ENCODE data around the gene ARHGEF1.

Gene ARHGEF1

DNA sequence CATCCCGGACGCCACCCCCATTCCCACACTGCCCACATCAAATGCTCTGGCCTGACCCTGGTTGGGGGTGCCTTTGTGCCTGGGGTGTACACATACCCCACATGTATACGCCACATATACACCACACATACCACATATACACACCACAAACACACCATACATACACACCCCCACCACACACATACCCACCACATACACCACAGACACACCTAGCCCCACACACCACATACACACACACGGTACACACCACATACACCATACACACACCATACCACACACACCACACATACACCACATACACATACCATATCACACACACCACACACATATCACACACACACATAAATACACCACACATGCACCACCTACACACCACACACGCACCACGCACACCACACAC lies 35.1 kb downstream of the ARHGEF1 start:
- no peaks in the 10 kb centered on the region for H3K36me3 ChIP-seq (ENCODE audit: control insufficient read depth in 1 of 2, insufficient read depth in 2 of 2, low read length in 2 of 2)
- peaks cover 73 to 85% of the 10 kb centered on the region in 2 donors for H3K27me3 ChIP-seq (ENCODE audit: control insufficient read depth in 1 of 2, insufficient read depth in 2 of 2, low read length in 2 of 2)
- no peak overlapping the region for H3K27ac ChIP-seq (ENCODE audit: low read depth, low read length)
- H3K9ac ChIP-seq (ENCODE audit: low read depth in 1 of 2, low read length in 2 of 2): no peak overlapping the region
- H3K4me3 ChIP-seq (ENCODE audit: low read depth in 1 of 2, low read length in 2 of 2): no peak overlapping the region
- H3K9me3 ChIP-seq (ENCODE audit: control insufficient read depth in 1 of 2, low read length in 2 of 2): no peaks in the 10 kb centered on the region
- H3K4me1 ChIP-seq (ENCODE audit: control insufficient read depth in 1 of 2, insufficient read depth in 2 of 2, low read length in 2 of 2): peaks cover 3 to 5% of the 10 kb centered on the region in 2 donors

DNA sequence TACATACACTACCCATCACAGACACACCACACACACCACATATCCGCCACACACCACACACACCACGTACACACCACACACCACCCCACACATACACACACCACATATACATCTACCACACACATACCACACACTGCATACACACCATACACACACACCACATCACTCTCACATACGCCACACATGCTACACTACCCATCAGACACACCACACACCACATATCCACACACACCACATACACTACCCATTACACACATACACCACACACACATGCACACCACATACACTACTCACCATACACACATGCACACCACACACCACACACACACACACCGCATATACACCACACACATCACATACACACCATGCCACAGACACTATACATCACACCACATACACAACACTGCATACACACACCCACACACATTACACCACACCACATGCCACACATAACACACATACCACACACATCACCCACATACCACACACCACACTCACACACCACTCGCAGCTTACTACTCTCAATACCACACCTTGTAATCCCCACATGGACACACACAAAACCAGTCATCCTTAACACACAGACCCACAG lies 35.8 kb downstream of the ARHGEF1 start:
- Histone ChIP-seq H3K9me3 (ENCODE audit: control insufficient read depth in 1 of 2, low read length in 2 of 2) (no peaks in the 10 kb centered on the region), H3K36me3 (ENCODE audit: control insufficient read depth in 1 of 2, insufficient read depth in 2 of 2, low read length in 2 of 2) (no peaks in the 10 kb centered on the region), H3K9ac (ENCODE audit: low read depth in 1 of 2, low read length in 2 of 2) (no peak overlapping the region), H3K4me3 (ENCODE audit: low read depth in 1 of 2, low read length in 2 of 2) (no peak overlapping the region), H3K4me1 (ENCODE audit: control insufficient read depth in 1 of 2, insufficient read depth in 2 of 2, low read length in 2 of 2) (peaks cover 3 to 5% of the 10 kb centered on the region in 2 donors), H3K27me3 (ENCODE audit: control insufficient read depth in 1 of 2, insufficient read depth in 2 of 2, low read length in 2 of 2) (peaks cover 71 to 79% of the 10 kb centered on the region in 2 donors), H3K27ac (ENCODE audit: low read depth, low read length) (no peak overlapping the region)

DNA sequence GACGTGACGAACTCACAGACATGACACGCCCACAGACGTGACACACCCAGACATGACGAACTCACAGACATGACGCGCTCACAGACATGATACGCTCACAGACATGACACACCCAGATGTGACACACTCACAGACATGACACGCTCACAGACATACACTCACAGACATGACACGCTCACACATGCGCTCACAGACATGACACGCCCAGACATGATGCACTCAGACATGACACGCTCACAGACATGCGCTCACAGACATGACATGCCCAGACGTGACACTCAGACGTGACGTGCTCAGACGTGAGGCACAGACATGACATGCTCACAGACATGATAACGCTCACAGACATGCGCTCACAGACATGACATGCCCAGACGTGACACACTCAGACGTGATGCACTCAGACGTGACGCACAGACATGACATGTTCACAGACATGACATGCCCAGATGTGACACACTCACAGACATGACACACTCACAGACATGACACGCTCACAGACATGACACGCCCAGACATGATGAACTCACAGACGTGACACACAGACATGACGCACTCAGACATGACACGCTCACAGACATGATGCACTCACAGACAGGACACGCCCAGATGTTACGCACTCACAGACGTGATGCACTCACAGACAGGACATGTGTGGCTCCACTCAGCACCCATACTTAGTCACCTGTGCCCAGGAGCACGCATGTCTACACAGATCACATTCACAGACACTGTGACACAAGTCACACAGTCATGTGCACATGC lies 37.1 kb downstream of the ARHGEF1 start:
- no peak overlapping the region for H3K27ac ChIP-seq (ENCODE audit: low read depth, low read length)
- H3K4me1 ChIP-seq (ENCODE audit: control insufficient read depth in 1 of 2, insufficient read depth in 2 of 2, low read length in 2 of 2): peaks cover 3 to 4% of the 10 kb centered on the region in 2 donors
- H3K27me3 ChIP-seq (ENCODE audit: control insufficient read depth in 1 of 2, insufficient read depth in 2 of 2, low read length in 2 of 2): peaks cover 75 to 82% of the 10 kb centered on the region in 2 donors
- no peaks in the 10 kb centered on the region for H3K9me3 ChIP-seq (ENCODE audit: control insufficient read depth in 1 of 2, low read length in 2 of 2)
- no peak overlapping the region for H3K9ac ChIP-seq (ENCODE audit: low read depth in 1 of 2, low read length in 2 of 2)
- no peaks in the 10 kb centered on the region for H3K36me3 ChIP-seq (ENCODE audit: control insufficient read depth in 1 of 2, insufficient read depth in 2 of 2, low read length in 2 of 2)
- H3K4me3 ChIP-seq (ENCODE audit: low read depth in 1 of 2, low read length in 2 of 2): no peak overlapping the region

- no peak overlapping the region for H3K9ac ChIP-seq (ENCODE audit: low read depth in 1 of 2, low read length in 2 of 2)
- H3K4me3 ChIP-seq (ENCODE audit: low read depth in 1 of 2, low read length in 2 of 2): no peak overlapping the region
- peaks cover 75 to 83% of the 10 kb centered on the region in 2 donors for H3K27me3 ChIP-seq (ENCODE audit: control insufficient read depth in 1 of 2, insufficient read depth in 2 of 2, low read length in 2 of 2)
- no peak overlapping the region for H3K27ac ChIP-seq (ENCODE audit: low read depth, low read length)
- H3K9me3 ChIP-seq (ENCODE audit: control insufficient read depth in 1 of 2, low read length in 2 of 2): no peaks in the 10 kb centered on the region
- H3K4me1 ChIP-seq (ENCODE audit: control insufficient read depth in 1 of 2, insufficient read depth in 2 of 2, low read length in 2 of 2): peaks cover 0 to 3% of the 10 kb centered on the region in 2 donors
- H3K36me3 ChIP-seq (ENCODE audit: control insufficient read depth in 1 of 2, insufficient read depth in 2 of 2, low read length in 2 of 2): no peaks in the 10 kb centered on the region
Observed at GRCh38 chr19:41920882-41921576, 38.0 kb downstream of the ARHGEF1 start.

- H3K4me3 ChIP-seq (ENCODE audit: low read depth in 1 of 2, low read length in 2 of 2): no peak overlapping the region
- H3K27ac ChIP-seq (ENCODE audit: low read depth, low read length): no peak overlapping the region
- H3K9me3 ChIP-seq (ENCODE audit: control insufficient read depth in 1 of 2, low read length in 2 of 2): no peaks in the 10 kb centered on the region
- H3K27me3 ChIP-seq (ENCODE audit: control insufficient read depth in 1 of 2, insufficient read depth in 2 of 2, low read length in 2 of 2): peaks cover 75 to 81% of the 10 kb centered on the region in 2 donors
- peaks cover 0 to 3% of the 10 kb centered on the region in 2 donors for H3K4me1 ChIP-seq (ENCODE audit: control insufficient read depth in 1 of 2, insufficient read depth in 2 of 2, low read length in 2 of 2)
- H3K36me3 ChIP-seq (ENCODE audit: control insufficient read depth in 1 of 2, insufficient read depth in 2 of 2, low read length in 2 of 2): no peaks in the 10 kb centered on the region
- no peak overlapping the region for H3K9ac ChIP-seq (ENCODE audit: low read depth in 1 of 2, low read length in 2 of 2)
Observed at GRCh38 chr19:41921577-41922576, 38.9 kb downstream of the ARHGEF1 start.

GRCh38 chr19:41922585-41922984 lies 39.6 kb downstream of the ARHGEF1 start:
- no peaks in the 10 kb centered on the region for H3K9me3 ChIP-seq (ENCODE audit: control insufficient read depth in 1 of 2, low read length in 2 of 2)
- H3K4me1 ChIP-seq (ENCODE audit: control insufficient read depth in 1 of 2, insufficient read depth in 2 of 2, low read length in 2 of 2): peaks cover 0 to 3% of the 10 kb centered on the region in 2 donors
- no peak overlapping the region for H3K27ac ChIP-seq (ENCODE audit: low read depth, low read length)

GRCh38 chr19:41923045-41923788 lies 40.2 kb downstream of the ARHGEF1 start:
- Histone ChIP-seq H3K9ac (ENCODE audit: low read depth in 1 of 2, low read length in 2 of 2) (no peak overlapping the region), H3K9me3 (ENCODE audit: control insufficient read depth in 1 of 2, low read length in 2 of 2) (no peaks in the 10 kb centered on the region), H3K4me3 (ENCODE audit: low read depth in 1 of 2, low read length in 2 of 2) (no peak overlapping the region), H3K36me3 (ENCODE audit: control insufficient read depth in 1 of 2, insufficient read depth in 2 of 2, low read length in 2 of 2) (no peaks in the 10 kb centered on the region), H3K4me1 (ENCODE audit: control insufficient read depth in 1 of 2, insufficient read depth in 2 of 2, low read length in 2 of 2) (peaks cover 0 to 3% of the 10 kb centered on the region in 2 donors), H3K27ac (ENCODE audit: low read depth, low read length) (no peak overlapping the region), H3K27me3 (ENCODE audit: control insufficient read depth in 1 of 2, insufficient read depth in 2 of 2, low read length in 2 of 2) (peaks cover 75 to 79% of the 10 kb centered on the region in 2 donors)

More at GRCh38 chr19:41922585-41922984, 39.6 kb downstream of the ARHGEF1 start:
- H3K4me3 ChIP-seq (ENCODE audit: low read depth in 1 of 2, low read length in 2 of 2): no peak overlapping the region
- H3K9ac ChIP-seq (ENCODE audit: low read depth in 1 of 2, low read length in 2 of 2): no peak overlapping the region
- H3K27me3 ChIP-seq (ENCODE audit: control insufficient read depth in 1 of 2, insufficient read depth in 2 of 2, low read length in 2 of 2): peaks cover 77 to 83% of the 10 kb centered on the region in 2 donors
- no peaks in the 10 kb centered on the region for H3K36me3 ChIP-seq (ENCODE audit: control insufficient read depth in 1 of 2, insufficient read depth in 2 of 2, low read length in 2 of 2)

GRCh38 chr19:41924151-41925145 lies 41.5 kb downstream of the ARHGEF1 start:
- no peak overlapping the region for H3K27ac ChIP-seq (ENCODE audit: low read depth, low read length)
- peaks cover 76 to 83% of the 10 kb centered on the region in 2 donors for H3K27me3 ChIP-seq (ENCODE audit: control insufficient read depth in 1 of 2, insufficient read depth in 2 of 2, low read length in 2 of 2)
- no peak overlapping the region for H3K9ac ChIP-seq (ENCODE audit: low read depth in 1 of 2, low read length in 2 of 2)
- peaks cover 9 to 11% of the 10 kb centered on the region in 2 donors for H3K4me1 ChIP-seq (ENCODE audit: control insufficient read depth in 1 of 2, insufficient read depth in 2 of 2, low read length in 2 of 2)
- no peaks in the 10 kb centered on the region for H3K9me3 ChIP-seq (ENCODE audit: control insufficient read depth in 1 of 2, low read length in 2 of 2)
- no peak overlapping the region for H3K4me3 ChIP-seq (ENCODE audit: low read depth in 1 of 2, low read length in 2 of 2)
- no peaks in the 10 kb centered on the region for H3K36me3 ChIP-seq (ENCODE audit: control insufficient read depth in 1 of 2, insufficient read depth in 2 of 2, low read length in 2 of 2)
